PC-3 (cell line): ENCODE measurements around the gene CAMK2B.

Experiments
- CTCF ChIP-seq: fragments of 300-600 bp; sonication (generic); conservative IDR thresholded peaks from 2 replicates; pipeline ENCODE4 v1.5.1; 2017; ENCODE audit warnings: antibody characterized with exemption, low read depth, mild to moderate bottlenecking, low read length
- EZH2 ChIP-seq: fragments of 300-600 bp; sonication (generic); IDR thresholded peaks from one replicate; pipeline ENCODE4 v1.6.1; 2017; ENCODE audit warnings: antibody characterized with exemption, mild to moderate bottlenecking, low read length; ENCODE audit not compliant: unreplicated experiment

- TF ChIP-seq CTCF: no peak
- no peak for TF ChIP-seq EZH2
Measured at GRCh38 chr7:44367475-44368043, 42.2 kb upstream of the CAMK2B start.
